HUES48 (cell line): Measurements from ENCODE around the gene GALM.
"Not testable (repeated sequence)": the region's sequence is repeated elsewhere in the genome, so short reads cannot be mapped to it uniquely, and the experiment has no call there.

Source experiments
- H3K27ac ChIP-seq: one replicate; pipeline ENCODE4 v1.7.0; 2013; ENCODE audit warnings: low read depth, low read length, inconsistent platforms
- H3K27me3 ChIP-seq: 2 replicates; pipeline ENCODE4 v1.6.1; 2013; ENCODE audit warnings: mild to moderate bottlenecking, low read length; ENCODE audit not compliant: control insufficient read depth, insufficient read depth
- H3K36me3 ChIP-seq: 2 replicates; pipeline ENCODE4 v1.6.1; 2013; ENCODE audit warnings: low read length; ENCODE audit not compliant: control insufficient read depth, insufficient read depth
- H3K4me1 ChIP-seq: 2 replicates; pipeline ENCODE4 v1.6.1; 2013; ENCODE audit warnings: mild to moderate bottlenecking, low read length; ENCODE audit not compliant: control insufficient read depth, insufficient read depth
- H3K4me3 ChIP-seq: 2 replicates; pipeline ENCODE4 v1.5.1; 2013; ENCODE audit warnings: mild to moderate bottlenecking, low read depth, low read length
- H3K9ac ChIP-seq: 2 replicates; pipeline ENCODE4 v1.6.1; 2013; ENCODE audit warnings: mild to moderate bottlenecking, low read depth, low read length, moderate library complexity
- H3K9me3 ChIP-seq: 2 replicates; pipeline ENCODE4 v1.6.1; 2013; ENCODE audit warnings: low read length; ENCODE audit not compliant: control insufficient read depth, insufficient read depth

Gene GALM

GRCh38 chr2:38682620-38683019 lies 16.7 kb downstream of the GALM start:
- H3K4me1 ChIP-seq, H3K27me3 ChIP-seq, H3K9ac ChIP-seq, H3K4me3 ChIP-seq, H3K27ac ChIP-seq, H3K9me3 ChIP-seq: not testable (repeated sequence)
- H3K36me3 ChIP-seq: peaks cover 14% of the 10 kb centered on the region; the same call in 1 of the 2 replicates

- H3K4me1 ChIP-seq: no peaks in the 10 kb centered on the region
- H3K27ac ChIP-seq: no peak overlapping the region
- no peak overlapping the region for H3K9ac ChIP-seq
- no peak overlapping the region for H3K4me3 ChIP-seq
- H3K27me3 ChIP-seq: no peaks in the 10 kb centered on the region
- peaks cover 13% of the 10 kb centered on the region; the same call in 1 of the 2 replicates for H3K36me3 ChIP-seq
- H3K9me3 ChIP-seq: no peaks in the 10 kb centered on the region
Observed at GRCh38 chr2:38683766-38684165, 17.9 kb downstream of the GALM start.

GRCh38 chr2:38685116-38685735 lies 19.3 kb downstream of the GALM start:
- Histone ChIP-seq H3K36me3 (peaks cover 16% of the 10 kb centered on the region; the same call in 1 of the 2 replicates), H3K27me3 (no peaks in the 10 kb centered on the region), H3K9me3 (no peaks in the 10 kb centered on the region), H3K27ac (no peak overlapping the region), H3K9ac (no peak overlapping the region), H3K4me1 (no peaks in the 10 kb centered on the region), H3K4me3 (no peak overlapping the region)

GRCh38 chr2:38690499-38691420 lies 24.8 kb downstream of the GALM start:
- H3K9me3 ChIP-seq: no peaks in the 10 kb centered on the region
- peak overlapping the region; percentile 1 for H3K27ac ChIP-seq
- no peak overlapping the region for H3K9ac ChIP-seq
- H3K36me3 ChIP-seq: 0 out of 2 replicates have a peak, but pooled peaks cover 3% of the 10 kb centered on the region
- H3K4me1 ChIP-seq: no peaks in the 10 kb centered on the region
- H3K4me3 ChIP-seq: no peak overlapping the region
- no peaks in the 10 kb centered on the region for H3K27me3 ChIP-seq

- no peak overlapping the region for H3K9ac ChIP-seq
- no peaks in the 10 kb centered on the region for H3K9me3 ChIP-seq
- no peaks in the 10 kb centered on the region for H3K27me3 ChIP-seq
- H3K36me3 ChIP-seq: 0 out of 2 replicates have a peak, but pooled peaks cover 3% of the 10 kb centered on the region
- H3K4me3 ChIP-seq: no peak overlapping the region
- H3K27ac ChIP-seq: no peak overlapping the region
- H3K4me1 ChIP-seq: no peaks in the 10 kb centered on the region
Observed at GRCh38 chr2:38691994-38692393, 26.1 kb downstream of the GALM start.

GRCh38 chr2:38692636-38693318 lies 26.9 kb downstream of the GALM start:
- Histone ChIP-seq H3K27ac (no peak overlapping the region), H3K9ac (no peak overlapping the region), H3K4me3 (no peak overlapping the region), H3K4me1 (no peaks in the 10 kb centered on the region), H3K27me3 (no peaks in the 10 kb centered on the region), H3K36me3 (0 out of 2 replicates have a peak, but pooled peaks cover 3% of the 10 kb centered on the region), H3K9me3 (no peaks in the 10 kb centered on the region)

GRCh38 chr2:38697116-38697840 lies 31.4 kb downstream of the GALM start:
- Histone ChIP-seq H3K27ac (no peak overlapping the region), H3K9me3 (no peaks in the 10 kb centered on the region), H3K4me3 (no peak overlapping the region), H3K27me3 (no peaks in the 10 kb centered on the region), H3K36me3 (no peaks in the 10 kb centered on the region), H3K4me1 (no peaks in the 10 kb centered on the region), H3K9ac (no peak overlapping the region)

- Histone ChIP-seq H3K9me3 (no peaks in the 10 kb centered on the region), H3K27me3 (no peaks in the 10 kb centered on the region), H3K9ac (no peak overlapping the region), H3K27ac (no peak overlapping the region), H3K36me3 (no peaks in the 10 kb centered on the region), H3K4me1 (no peaks in the 10 kb centered on the region), H3K4me3 (no peak overlapping the region)
Observed at GRCh38 chr2:38698467-38699003, 32.6 kb downstream of the GALM start.

GRCh38 chr2:38700113-38700785 lies 34.3 kb downstream of the GALM start:
- no peaks in the 10 kb centered on the region for H3K27me3 ChIP-seq
- H3K36me3 ChIP-seq: no peaks in the 10 kb centered on the region
- no peak overlapping the region for H3K27ac ChIP-seq
- H3K9ac ChIP-seq: no peak overlapping the region
- no peaks in the 10 kb centered on the region for H3K4me1 ChIP-seq
- no peak overlapping the region for H3K4me3 ChIP-seq
- H3K9me3 ChIP-seq: no peaks in the 10 kb centered on the region

- Histone ChIP-seq H3K9ac (no peak overlapping the region), H3K27me3 (no peaks in the 10 kb centered on the region), H3K4me1 (no peaks in the 10 kb centered on the region), H3K36me3 (no peaks in the 10 kb centered on the region), H3K27ac (no peak overlapping the region), H3K9me3 (no peaks in the 10 kb centered on the region), H3K4me3 (no peak overlapping the region)
Observed at GRCh38 chr2:38700881-38701458, 35.1 kb downstream of the GALM start.
